ENCODE data around the gene NKD1.

Gene NKD1

GRCh38 chr16:50558913-50559312 lies 10.7 kb downstream of the NKD1 start:
- no peak for DNase-seq (ENCODE audit: low read depth in 1 of 2, low spot score in 1 of 2)

DNA sequence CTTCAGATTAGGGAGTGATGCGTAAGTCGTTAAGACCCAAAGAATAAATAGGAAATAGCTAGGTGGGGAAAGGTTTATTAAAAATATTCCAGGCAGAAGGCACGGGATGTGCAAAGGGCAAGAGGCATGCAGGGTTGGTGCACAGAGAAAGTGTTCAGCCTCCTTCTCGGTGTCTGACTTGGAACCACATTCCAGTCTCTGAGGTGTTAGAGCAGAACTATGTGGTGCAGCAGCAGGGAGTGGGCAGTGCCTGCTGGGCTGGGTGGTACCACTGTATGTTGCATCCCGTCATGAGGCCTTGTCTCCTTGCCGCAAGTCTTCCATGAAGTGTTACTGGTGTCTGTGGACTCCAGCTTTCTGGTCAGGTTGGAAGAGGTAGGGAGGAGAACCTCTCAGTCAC lies 11.1 kb downstream of the NKD1 start:
- DNase-seq (ENCODE audit: low read depth in 1 of 2, low spot score in 1 of 2) = no peak

- DNase-seq (ENCODE audit: low read depth in 1 of 2, low spot score in 1 of 2) = no peak
These were observed 11.8 kb downstream of the NKD1 start for GRCh38 chr16:50559804-50560514.

DNA sequence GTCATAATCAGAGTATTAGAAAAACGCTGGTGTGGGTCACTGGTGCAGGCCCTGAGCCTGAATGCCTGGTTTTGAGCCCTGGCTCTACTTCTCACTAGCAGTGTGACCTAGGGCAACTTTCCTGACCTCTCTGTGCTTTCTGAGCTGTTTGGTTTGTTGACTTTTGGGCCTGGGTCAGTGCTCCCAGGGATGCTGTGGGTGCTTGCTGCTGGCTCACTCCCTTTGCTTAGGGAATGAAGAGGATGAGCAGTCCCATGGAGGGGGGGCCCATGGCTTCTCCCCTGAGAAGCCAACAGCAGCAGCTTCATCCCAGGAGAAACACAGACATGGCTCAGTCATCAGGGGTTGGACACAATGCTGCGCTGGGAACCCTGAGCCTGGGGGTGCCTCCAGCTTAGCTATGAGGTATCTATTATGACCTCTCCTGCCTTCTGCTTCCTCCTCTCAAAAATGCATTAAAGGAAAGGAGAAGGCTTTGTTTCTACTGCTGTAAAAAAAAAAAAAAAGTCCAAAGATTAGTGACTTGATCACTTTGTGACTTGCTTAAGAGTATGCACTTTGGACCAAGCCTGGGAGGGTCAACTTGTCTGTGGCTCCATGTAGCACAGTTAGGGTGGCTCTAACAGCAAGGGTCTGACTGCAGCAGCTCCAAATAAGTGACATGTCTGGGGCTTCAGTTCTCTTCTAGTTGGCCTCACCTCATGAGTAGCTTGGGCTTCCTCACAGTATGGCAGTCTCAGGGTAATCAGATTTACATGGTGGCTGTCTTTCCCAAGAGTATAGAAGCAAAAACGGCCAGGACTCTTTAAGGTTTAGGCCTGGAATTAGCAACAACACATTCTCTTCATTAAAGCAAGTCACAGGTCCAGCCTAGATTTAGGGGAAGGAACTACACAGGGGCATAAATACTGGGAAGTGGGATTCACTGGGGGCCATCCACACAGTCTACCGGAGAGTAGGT lies 13.0 kb downstream of the NKD1 start:
- no peak for DNase-seq (ENCODE audit: low read depth in 1 of 2, low spot score in 1 of 2)

DNA sequence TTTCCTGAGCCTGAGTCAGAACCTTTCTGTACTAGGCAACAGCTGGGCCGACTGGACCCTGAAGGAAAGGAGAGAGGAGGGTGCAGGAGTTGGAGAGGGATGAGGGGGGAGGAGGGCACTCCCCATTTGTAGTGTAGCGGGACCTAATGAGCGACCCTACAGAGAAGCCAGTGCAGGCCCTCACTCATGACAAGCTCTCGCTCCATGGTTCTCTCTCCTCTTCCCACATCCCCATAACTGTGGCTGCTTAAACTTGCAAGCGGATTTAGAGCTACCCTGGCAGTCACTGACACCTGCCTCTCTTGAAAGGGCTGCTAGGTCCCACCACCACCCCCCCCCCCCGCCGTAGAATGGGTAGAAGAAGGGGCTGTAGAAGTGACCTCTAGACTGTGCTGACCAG lies 14.5 kb downstream of the NKD1 start:
- no peak for DNase-seq (ENCODE audit: low read depth in 1 of 2, low spot score in 1 of 2)

- DNase-seq (ENCODE audit: low read depth in 1 of 2, low spot score in 1 of 2) = no peak
These were observed 15.8 kb downstream of the NKD1 start for GRCh38 chr16:50563989-50564388.

DNA sequence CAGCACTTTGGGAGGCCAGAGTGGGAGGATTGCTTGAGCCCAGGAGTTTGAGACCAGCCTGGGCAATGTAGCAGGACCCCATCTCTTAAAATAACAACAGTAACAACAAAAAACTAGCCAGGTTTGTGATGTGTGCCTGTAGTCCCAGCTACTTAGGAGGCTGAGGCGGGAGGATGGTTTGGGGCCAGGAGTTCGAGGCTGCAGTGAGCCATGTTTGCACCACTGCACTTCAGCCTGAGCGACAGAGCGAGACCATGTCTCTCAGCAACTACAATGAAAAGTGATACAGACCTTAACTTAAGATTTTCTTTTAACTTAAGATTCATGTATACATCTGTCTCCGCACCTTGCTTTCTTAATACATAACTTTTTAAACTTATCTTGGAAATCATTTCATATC lies 17.2 kb downstream of the NKD1 start:
- no peak for DNase-seq (ENCODE audit: low read depth in 1 of 2, low spot score in 1 of 2)

DNA sequence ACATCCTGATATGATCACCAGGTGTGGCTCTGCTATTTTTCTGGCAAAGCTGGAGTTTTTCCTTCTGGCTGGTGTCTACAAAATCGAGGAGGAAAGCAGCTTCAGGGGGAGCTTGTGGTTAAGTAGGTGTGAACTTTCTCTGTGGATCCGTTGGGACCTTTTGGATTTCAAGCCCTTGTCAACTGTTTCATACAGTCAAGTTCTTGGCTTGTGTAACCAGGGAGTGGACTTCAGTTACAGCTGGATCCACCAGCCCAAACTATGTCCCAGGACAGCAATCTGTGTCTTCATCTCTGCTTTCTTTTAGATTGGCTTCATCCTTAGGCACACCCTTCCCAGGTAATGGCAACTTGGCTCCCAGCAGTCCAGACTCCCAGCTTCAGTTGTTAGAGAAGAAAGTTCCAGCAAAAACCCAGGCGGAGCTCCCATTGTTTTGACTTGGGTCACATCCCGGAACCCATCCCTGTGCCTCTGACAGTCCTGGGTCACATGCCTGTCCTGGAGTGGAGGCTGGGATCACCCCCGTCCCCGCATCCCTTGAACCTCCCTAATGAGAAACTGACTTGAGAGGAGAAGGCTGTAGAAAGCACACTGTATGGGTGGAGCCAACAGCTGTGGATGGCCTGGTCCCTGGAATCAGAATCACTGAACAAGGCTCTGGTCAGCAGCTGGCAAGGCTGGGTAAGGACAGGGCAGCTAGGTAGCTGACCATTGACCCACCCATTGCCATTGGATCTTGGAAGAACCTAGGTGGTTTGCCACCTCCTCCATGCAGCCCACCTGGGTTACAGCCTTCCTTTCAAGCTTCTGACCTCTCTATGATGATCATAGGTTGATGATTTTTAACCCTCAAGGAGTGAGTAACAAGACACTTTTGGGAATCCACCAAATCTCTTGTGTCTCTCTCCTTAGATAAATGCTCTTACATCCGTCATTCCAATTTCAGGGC lies 18.1 kb downstream of the NKD1 start:
- no peak for DNase-seq (ENCODE audit: low read depth in 1 of 2, low spot score in 1 of 2)

- DNase-seq (ENCODE audit: low read depth in 1 of 2, low spot score in 1 of 2) = no peak
These were observed 19.5 kb downstream of the NKD1 start for GRCh38 chr16:50567651-50568050.

- no peak for DNase-seq (ENCODE audit: low read depth in 1 of 2, low spot score in 1 of 2)
These were observed 20.1 kb downstream of the NKD1 start for GRCh38 chr16:50568187-50568815.

- DNase-seq (ENCODE audit: low read depth in 1 of 2, low spot score in 1 of 2) = no peak
These were observed 22.2 kb downstream of the NKD1 start for GRCh38 chr16:50570354-50570753.

- no peak for DNase-seq (ENCODE audit: low read depth in 1 of 2, low spot score in 1 of 2)
These were observed 22.8 kb downstream of the NKD1 start for GRCh38 chr16:50570808-50571598.

DNA sequence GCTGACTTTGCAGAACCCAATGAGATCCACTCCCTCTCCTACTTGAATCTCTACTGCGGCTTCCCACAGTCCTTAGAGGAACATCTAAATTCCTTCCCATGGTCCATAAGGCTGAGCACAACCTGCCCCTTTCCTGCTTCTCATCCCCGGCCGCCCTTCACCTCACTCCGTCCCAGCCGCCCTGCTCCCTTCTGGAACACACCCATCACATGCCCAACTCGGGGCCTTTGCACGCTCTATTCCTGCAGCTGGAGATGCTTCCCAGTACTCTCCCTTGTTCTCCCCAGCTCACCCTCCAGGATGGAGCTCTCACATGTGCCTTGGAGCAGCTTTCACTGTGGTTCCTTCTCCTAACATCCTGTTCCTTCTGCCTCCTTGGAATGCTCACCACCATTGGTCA lies 23.6 kb downstream of the NKD1 start:
- DNase-seq (ENCODE audit: low read depth in 1 of 2, low spot score in 1 of 2) = no peak

- DNase-seq (ENCODE audit: low read depth in 1 of 2, low spot score in 1 of 2) = no peak
These were observed 24.5 kb downstream of the NKD1 start for GRCh38 chr16:50572700-50573099.

DNA sequence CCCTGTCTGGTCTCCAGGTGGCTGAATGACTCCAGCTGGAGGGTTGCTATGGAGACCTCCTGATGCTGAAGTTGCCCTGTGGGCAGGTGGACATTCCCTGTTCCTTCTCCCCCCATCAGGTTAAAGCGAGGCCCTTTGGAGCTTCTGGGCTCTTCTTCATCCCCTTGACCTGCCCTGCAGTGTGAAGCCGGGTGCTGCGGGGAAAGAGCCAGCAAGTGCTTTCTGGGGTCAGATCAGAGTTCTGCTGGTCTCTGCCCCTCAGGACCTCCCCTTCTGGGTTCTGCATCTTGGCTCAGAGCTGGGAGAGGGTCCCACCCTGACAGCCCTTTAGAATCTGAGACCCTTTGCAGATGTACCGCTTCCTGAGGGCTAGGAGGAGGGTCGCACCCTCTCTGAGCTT lies 25.1 kb downstream of the NKD1 start:
- DNase-seq (ENCODE audit: low read depth in 1 of 2, low spot score in 1 of 2) = no peak

- DNase-seq (ENCODE audit: low read depth in 1 of 2, low spot score in 1 of 2) = no peak
These were observed 25.9 kb downstream of the NKD1 start for GRCh38 chr16:50573947-50574744.

DNA sequence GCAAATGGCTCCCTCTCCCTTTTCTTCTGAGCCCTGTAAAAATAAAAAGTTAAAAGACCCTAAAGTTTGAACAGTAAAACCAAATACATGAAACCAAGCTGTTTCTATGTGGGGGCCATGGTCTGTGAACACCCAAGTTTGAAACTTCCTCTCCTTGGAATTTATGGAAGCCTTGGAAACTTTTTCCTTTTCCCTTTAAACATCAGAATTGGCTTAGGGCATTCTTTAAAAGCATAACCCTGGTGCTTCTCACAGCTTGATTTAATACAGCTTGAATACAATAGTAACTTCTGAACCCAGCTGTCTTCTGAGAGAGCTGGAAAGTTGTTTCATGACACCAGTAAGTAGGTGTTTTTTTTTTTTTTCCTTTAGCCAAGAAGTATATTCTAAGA lies 26.5 kb downstream of the NKD1 start:
- DNase-seq (ENCODE audit: low read depth in 1 of 2, low spot score in 1 of 2) = no peak

GRCh38 chr16:50575743-50576142 lies 27.5 kb downstream of the NKD1 start:
- no peak for DNase-seq (ENCODE audit: low read depth in 1 of 2, low spot score in 1 of 2)

DNA sequence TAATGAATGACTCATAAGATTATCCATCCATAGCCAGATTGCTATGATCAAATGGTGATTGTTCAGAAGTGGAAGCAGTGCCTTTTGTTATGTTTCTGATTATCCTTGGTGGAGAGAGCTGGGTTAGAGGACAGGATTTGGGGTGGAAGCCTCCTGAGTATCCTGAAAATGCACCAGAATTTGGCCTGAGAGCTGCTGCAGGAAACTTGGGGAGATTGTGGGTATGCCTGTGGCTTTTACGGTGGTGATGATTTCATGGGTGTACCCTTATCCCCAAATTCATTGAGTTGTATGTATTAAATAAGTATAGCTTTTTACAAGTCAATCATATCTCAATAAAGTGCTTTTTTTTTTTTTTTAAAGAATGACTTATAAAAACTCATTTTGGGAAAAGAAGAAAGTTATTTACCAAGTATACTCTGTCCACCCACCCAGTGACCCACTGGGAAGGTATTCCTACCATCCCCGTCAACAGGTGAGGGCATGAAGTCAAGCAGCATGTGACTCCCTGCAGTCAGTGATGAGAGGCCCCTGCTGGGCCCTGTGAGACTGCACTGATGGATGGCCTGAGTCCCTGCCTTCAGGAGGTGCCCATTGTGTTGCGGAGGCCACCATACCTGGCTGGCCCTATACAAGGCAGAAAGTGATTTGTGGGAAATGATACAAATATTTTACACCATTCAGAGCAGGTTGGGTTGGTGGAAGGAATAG lies 28.4 kb downstream of the NKD1 start:
- DNase-seq (ENCODE audit: low read depth in 1 of 2, low spot score in 1 of 2) = no peak

All from stimulated activated CD4-positive, alpha-beta T cell treated with anti-CD3 and anti-CD28 coated beads, Interleukin-15, amount 100 ng/mL, for 1 hour (primary cell).